ENCODE measurements around the gene FKBP1A. TPM values are rescaled to one million over a fixed set of nuclear protein-coding genes. Genes with fewer than 3 reads are reported as not detected.

Gene FKBP1A
- total and polyA plus RNA-seq, 2 donors (not counting 3 experiments of a cell fraction or from before 2014, with no cell fraction given) = 968 to 1,972 TPM

GRCh38 chr20:1397710-1398109 is 4.9 kb upstream of the FKBP1A start:
- Histone ChIP-seq H4K20me1 (replicated peaks; ENCODE audit: control insufficient read depth, extremely low read depth, insufficient read depth, low read length) (no peaks in the 10 kb centered on the region), H3K36me3 (ENCODE audit: control insufficient read depth in 2 of 2, extremely low read depth in 1 of 2, insufficient read depth in 2 of 2, low read length in 2 of 2) (no peaks in the 10 kb centered on the region), H3K27ac (ENCODE audit: insufficient read depth, low read depth, low read length) (peak overlapping the region; percentile 87), H3K9me3 (replicated peaks; ENCODE audit: control insufficient read depth, insufficient read depth, low read length) (peaks cover 4% of the 10 kb centered on the region), H3K4me2 (ENCODE audit: insufficient read depth, low read length) (no peak overlapping the region), H3K79me2 (ENCODE audit: control insufficient read depth, insufficient read depth, low read length) (peaks cover 9% of the 10 kb centered on the region), H3K4me1 (ENCODE audit: control insufficient read depth, extremely low read depth, insufficient read depth, low read length) (peaks cover 60% of the 10 kb centered on the region), H3K9me1 (replicated peaks; ENCODE audit: control insufficient read depth, extremely low read depth, insufficient read depth, low read length) (no peaks in the 10 kb centered on the region), H2AFZ (ENCODE audit: low read depth, low read length) (no peak overlapping the region), H3K9ac (replicated peaks; ENCODE audit: extremely low read depth, insufficient read depth, low read length) (no peak overlapping the region), H3K27me3 (ENCODE audit: control insufficient read depth in 2 of 2, insufficient read depth in 2 of 2, low read length in 2 of 2) (no peaks in the 10 kb centered on the region), H3K4me3 (replicated peaks in 1 of 3; ENCODE audit: insufficient read depth in 1 of 3, low read depth in 1 of 3, low read length in 3 of 3) (no peak overlapping the region)
- no TSS peak for BruUV-seq (replicated peaks)
- no peak for FAIRE-seq
- TF ChIP-seq POLR2AphosphoS5 (IDR thresholded peaks at IDR 0.05; ENCODE audit: insufficient read depth, low read depth, low read length) (no peak), EZH2 (IDR thresholded peaks at IDR 0.05; ENCODE audit: borderline replicate concordance, low read depth, low read length, severe bottlenecking) (no peak), JUN (IDR thresholded peaks at IDR 0.05; ENCODE audit: borderline replicate concordance, insufficient read depth, insufficient read length, low read depth) (no peak), FOS (IDR thresholded peaks at IDR 0.05; ENCODE audit: borderline replicate concordance, insufficient read depth, low read length) (no peak), GATA2 (IDR thresholded peaks at IDR 0.05; ENCODE audit: insufficient read depth, insufficient read length, low read depth, low read length) (no peak), POLR2A (IDR thresholded peaks at IDR 0.05; ENCODE audit: low read depth, low read length) (no peak), MYC (IDR thresholded peaks at IDR 0.05; ENCODE audit: low read depth, low read length) (no peak)
- TF ChIP-seq, protein P1, sequence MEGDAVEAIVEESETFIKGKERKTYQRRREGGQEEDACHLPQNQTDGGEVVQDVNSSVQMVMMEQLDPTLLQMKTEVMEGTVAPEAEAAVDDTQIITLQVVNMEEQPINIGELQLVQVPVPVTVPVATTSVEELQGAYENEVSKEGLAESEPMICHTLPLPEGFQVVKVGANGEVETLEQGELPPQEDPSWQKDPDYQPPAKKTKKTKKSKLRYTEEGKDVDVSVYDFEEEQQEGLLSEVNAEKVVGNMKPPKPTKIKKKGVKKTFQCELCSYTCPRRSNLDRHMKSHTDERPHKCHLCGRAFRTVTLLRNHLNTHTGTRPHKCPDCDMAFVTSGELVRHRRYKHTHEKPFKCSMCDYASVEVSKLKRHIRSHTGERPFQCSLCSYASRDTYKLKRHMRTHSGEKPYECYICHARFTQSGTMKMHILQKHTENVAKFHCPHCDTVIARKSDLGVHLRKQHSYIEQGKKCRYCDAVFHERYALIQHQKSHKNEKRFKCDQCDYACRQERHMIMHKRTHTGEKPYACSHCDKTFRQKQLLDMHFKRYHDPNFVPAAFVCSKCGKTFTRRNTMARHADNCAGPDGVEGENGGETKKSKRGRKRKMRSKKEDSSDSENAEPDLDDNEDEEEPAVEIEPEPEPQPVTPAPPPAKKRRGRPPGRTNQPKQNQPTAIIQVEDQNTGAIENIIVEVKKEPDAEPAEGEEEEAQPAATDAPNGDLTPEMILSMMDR (IDR thresholded peaks at IDR 0.05; ENCODE audit: extremely low read depth in 1 of 2, insufficient read depth in 1 of 2, low read depth in 1 of 2, low read length in 2 of 2) = no peak
- TF ChIP-seq, protein P2, sequence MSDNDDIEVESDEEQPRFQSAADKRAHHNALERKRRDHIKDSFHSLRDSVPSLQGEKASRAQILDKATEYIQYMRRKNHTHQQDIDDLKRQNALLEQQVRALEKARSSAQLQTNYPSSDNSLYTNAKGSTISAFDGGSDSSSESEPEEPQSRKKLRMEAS (IDR thresholded peaks at IDR 0.05; ENCODE audit: insufficient read depth, insufficient read length) = no peak
- CTCF ChIA-PET = interaction anchor here (2.3 kb wide), 1 partner anchor 40 kb away, joined by 17 read pairs; no protein-coding TSS in a partner anchor
- DNase-seq (ENCODE audit: low read depth, low spot score) = no peak
- intact Hi-C loops (cut with micrococcal nuclease) (no loop called here), dilution Hi-C loops (cut with MboI; ENCODE audit: extremely low pct_ligation_motif_present, low sequenced_read_pairs) (no loop called here)
- POLR2A ChIA-PET = no interaction called here

All from endothelial cell of umbilical vein (primary cell).